Calu3 (cell line): ENCODE measurements around the gene PGAP6. TPM values are rescaled to one million over a fixed set of nuclear protein-coding genes. Genes with fewer than 3 reads are reported as not detected.
"Not testable (repeated sequence)": the region's sequence is repeated elsewhere in the genome, so short reads cannot be mapped to it uniquely, and the experiment has no call there.

ENCODE experiments used
- BruUV-seq: library from RNA; stranded (reverse); fragments of 400-500 nt; replicated peaks from 2 replicates; lab custom pipeline; 2021; lab: Mats Ljungman, UMichigan
- CTCF ChIA-PET: fragments of 300-600 bp; sonication (Branson Sonifier 250); formaldehyde crosslinking; loops from one replicate; lab custom pipeline; 2022; ENCODE audit warnings: antibody characterized with exemption; lab: Charles Lee
- DNase-seq: peaks from one replicate; pipeline ENCODE4 v3.0.0; 2022
- H3K27ac Mint-ChIP-seq: one replicate; pipeline ENCODE4 v1.8.0; 2022; ENCODE audit warnings: mixed read lengths; ENCODE audit not compliant: unreplicated experiment
- H3K27me3 Mint-ChIP-seq: one replicate; pipeline ENCODE4 v1.8.0; 2022; ENCODE audit warnings: mixed read lengths; ENCODE audit not compliant: unreplicated experiment
- H3K36me3 Mint-ChIP-seq: one replicate; pipeline ENCODE4 v1.8.0; 2022; ENCODE audit warnings: mild to moderate bottlenecking, moderate library complexity, mixed read lengths; ENCODE audit not compliant: insufficient read depth, unreplicated experiment
- H3K4me1 Mint-ChIP-seq: one replicate; pipeline ENCODE4 v1.8.0; 2022; ENCODE audit warnings: mild to moderate bottlenecking, low read depth, mixed read lengths; ENCODE audit not compliant: unreplicated experiment
- H3K4me3 Mint-ChIP-seq: one replicate; pipeline ENCODE4 v1.8.0; 2022; ENCODE audit warnings: mild to moderate bottlenecking, low read depth, moderate library complexity, mixed read lengths; ENCODE audit not compliant: unreplicated experiment
- H3K9me3 Mint-ChIP-seq: one replicate; pipeline ENCODE4 v1.8.0; 2022; ENCODE audit warnings: low read depth, mixed read lengths; ENCODE audit not compliant: unreplicated experiment
- CTCF ChIP-seq: fragments of 200-600 bp; IDR thresholded peaks from one replicate; pipeline ENCODE4 v1.8.0; 2022; ENCODE audit warnings: antibody characterized with exemption; ENCODE audit not compliant: unreplicated experiment
- intact Hi-C: fragments of 100-400 bp; cut with micrococcal nuclease; formaldehyde crosslinking; loops from one replicate; pipeline ENCODE4 v1.10.0; 2022; ENCODE audit not compliant: unreplicated experiment
- total RNA-seq: library from RNA; stranded (reverse); gene quantifications from 2 replicates; pipeline ENCODE4 v1.2.3, GENCODE V29; 2022

Gene PGAP6
- total RNA-seq, 1 experiment from 2014 or later, result 70.0 TPM

- Mint-ChIP-seq H3K9me3 (no peaks in the 10 kb centered on the region), H3K4me3 (peak overlapping the region; percentile 83), H3K4me1 (peaks cover 14% of the 10 kb centered on the region), H3K27me3 (peaks cover 21% of the 10 kb centered on the region), H3K27ac (no peak overlapping the region), H3K36me3 (peaks cover 20% of the 10 kb centered on the region)
- TF ChIP-seq CTCF, result no peak
- intact Hi-C loops, result no loop called here
- CTCF ChIA-PET, result interaction anchor here (1.7 kb wide), 1 partner anchor 71 kb away, joined by 6 read pairs; no protein-coding TSS in a partner anchor
- no TSS peak for BruUV-seq
- no peak for DNase-seq
Measured at GRCh38 chr16:424033-424622, 42.4 kb upstream of the PGAP6 start.

DNA sequence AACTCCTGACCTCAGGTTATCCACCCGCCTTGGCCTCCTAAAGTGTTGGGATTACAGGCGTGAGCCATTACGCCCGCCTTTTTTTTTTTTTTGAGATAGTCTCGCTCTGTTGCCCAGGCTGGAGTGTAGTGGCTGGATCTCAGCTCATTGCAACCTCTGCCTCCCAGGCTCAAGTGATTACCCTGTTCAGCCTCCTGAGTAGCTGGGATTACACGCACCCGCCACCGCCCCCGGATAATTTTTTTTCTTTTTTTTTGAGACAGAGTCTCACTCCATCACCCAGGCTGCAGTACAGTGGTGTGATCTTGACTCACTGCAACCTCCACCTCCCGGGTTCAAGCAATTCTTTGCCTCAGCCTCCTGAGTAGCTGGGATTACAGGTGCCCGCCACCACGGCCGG is 40.4 kb upstream of the PGAP6 start:
- H3K9me3 Mint-ChIP-seq, CTCF ChIA-PET, H3K4me3 Mint-ChIP-seq, H3K27ac Mint-ChIP-seq, DNase-seq, intact Hi-C loops, BruUV-seq: not testable (repeated sequence)
- H3K27me3 Mint-ChIP-seq, result peaks cover 16% of the 10 kb centered on the region
- peaks cover 18% of the 10 kb centered on the region for H3K36me3 Mint-ChIP-seq
- H3K4me1 Mint-ChIP-seq, result peaks cover 14% of the 10 kb centered on the region

GRCh38 chr16:415170-415498 is 33.4 kb upstream of the PGAP6 start:
- H3K36me3 Mint-ChIP-seq, result peaks cover 10% of the 10 kb centered on the region
- H3K4me1 Mint-ChIP-seq, H3K4me3 Mint-ChIP-seq, H3K27me3 Mint-ChIP-seq, H3K27ac Mint-ChIP-seq, intact Hi-C loops, BruUV-seq, DNase-seq, H3K9me3 Mint-ChIP-seq: not testable (repeated sequence)
- CTCF ChIA-PET, result interaction anchor here (0.5 kb wide), 1 partner anchor 29 kb away, joined by 5 read pairs; no protein-coding TSS in a partner anchor

GRCh38 chr16:414395-415169 is 32.8 kb upstream of the PGAP6 start:
- Mint-ChIP-seq H3K27me3 (no peaks in the 10 kb centered on the region), H3K9me3 (no peaks in the 10 kb centered on the region), H3K36me3 (peaks cover 13% of the 10 kb centered on the region), H3K4me1 (no peaks in the 10 kb centered on the region), H3K27ac (no peak overlapping the region), H3K4me3 (no peak overlapping the region)
- no TSS peak for BruUV-seq
- no peak for TF ChIP-seq CTCF
- CTCF ChIA-PET, result interaction anchor here (0.5 to 0.8 kb wide), 3 partner anchors 9 to 178 kb away, joined by 3 to 5 read pairs (median 4); no protein-coding TSS in a partner anchor
- intact Hi-C loops, result no loop called here
- DNase-seq, result no peak

DNA sequence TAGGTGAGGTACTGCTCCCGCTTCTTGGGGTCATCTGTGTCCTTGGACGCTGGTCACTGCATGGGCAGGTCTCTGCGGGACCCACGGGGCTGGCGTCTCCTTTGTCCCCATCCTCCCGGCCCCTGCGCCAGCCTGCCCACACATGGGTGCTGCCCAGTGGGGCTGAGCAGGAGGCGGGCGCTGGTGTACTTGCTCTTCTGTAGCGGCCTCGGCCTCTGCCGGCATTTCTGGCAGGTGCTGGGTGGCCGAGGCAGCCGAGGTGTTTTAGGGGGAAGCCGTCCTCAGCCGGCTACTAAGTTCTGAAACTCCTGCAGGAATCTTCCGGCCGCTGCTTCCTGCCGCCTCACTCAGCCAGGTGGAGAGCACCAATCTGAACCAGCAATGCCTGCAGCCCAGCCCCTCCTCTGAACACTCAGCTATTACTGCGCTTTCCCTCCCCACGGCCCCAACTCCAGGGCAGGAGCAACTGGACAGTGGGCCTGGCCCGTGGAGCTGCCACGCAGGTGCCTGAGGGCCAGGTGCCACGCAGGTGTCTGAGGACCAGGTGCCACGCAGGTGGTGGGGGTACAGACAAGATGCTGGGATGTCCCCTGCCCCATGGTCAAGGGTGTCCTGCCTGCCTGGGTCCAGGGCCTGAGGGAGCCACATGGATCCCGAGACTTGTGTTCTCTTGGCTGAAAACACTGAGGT is 29.9 kb upstream of the PGAP6 start:
- no peaks in the 10 kb centered on the region for H3K27me3 Mint-ChIP-seq
- CTCF ChIA-PET, result no interaction called here
- intact Hi-C loops, result no loop called here
- BruUV-seq, result TSS peak; percentile 35
- no peak overlapping the region for H3K4me3 Mint-ChIP-seq
- no peaks in the 10 kb centered on the region for H3K4me1 Mint-ChIP-seq
- no peak for DNase-seq
- no peak overlapping the region for H3K27ac Mint-ChIP-seq
- TF ChIP-seq CTCF, result no peak
- H3K9me3 Mint-ChIP-seq, result no peaks in the 10 kb centered on the region
- peaks cover 19% of the 10 kb centered on the region for H3K36me3 Mint-ChIP-seq
